Measurements from ENCODE around the gene EFCC1. TPM values are rescaled to one million over a fixed set of nuclear protein-coding genes. Genes with fewer than 3 reads are reported as not detected.

Gene EFCC1
- polyA plus RNA-seq, 4 donors = 1.6 to 3.7 (median 3.1) TPM; not detected in 1

DNA sequence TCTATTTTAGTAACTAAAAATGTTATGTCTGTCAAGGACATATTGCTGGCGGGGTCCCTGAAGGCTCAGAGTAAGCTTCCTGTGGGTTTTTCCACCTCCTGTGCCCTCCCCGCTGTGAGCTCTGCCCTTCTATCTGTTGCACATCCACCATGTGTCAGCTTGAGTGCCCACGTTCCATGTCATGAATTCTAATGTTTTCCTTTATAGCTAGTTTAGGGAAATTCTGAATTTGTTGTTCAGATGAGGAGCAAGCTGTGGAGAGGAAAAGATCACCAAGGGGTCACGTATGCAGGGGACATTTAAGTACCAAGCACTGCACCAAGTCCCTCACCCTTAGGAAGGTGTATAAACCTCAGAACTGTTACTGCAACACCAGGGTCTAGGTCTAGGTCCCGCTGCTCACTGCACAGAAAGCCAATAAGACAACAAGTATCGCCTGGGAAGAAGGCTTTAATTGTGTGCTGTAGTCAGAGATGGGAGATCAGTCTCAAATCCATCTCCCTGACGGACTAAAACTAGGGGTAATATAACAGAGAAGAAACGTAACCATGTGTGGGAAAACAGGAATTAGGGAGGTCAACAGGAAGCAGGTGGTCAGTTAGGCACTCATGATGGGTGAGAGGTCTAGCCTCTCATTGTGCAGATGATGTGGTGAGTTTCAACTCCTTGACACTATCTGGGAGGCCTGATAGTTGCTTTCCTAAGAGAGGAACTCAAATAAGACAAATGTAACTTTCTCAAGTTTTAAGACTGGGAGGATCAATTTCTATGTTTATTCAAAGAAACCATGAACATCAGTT is 69.2 kb downstream of the EFCC1 start:
- WGBS, 3 donors = 82 to 91% (median 86%) methylated on average over 8 of the region's 8 CpGs
- Histone ChIP-seq H3K36me3 (ENCODE audit: control insufficient read depth in 3 of 3, insufficient read depth in 2 of 3, low read depth in 1 of 3, low read length in 3 of 3) (no peaks in the 10 kb centered on the region), H3K9me3 (ENCODE audit: control insufficient read depth in 2 of 2, insufficient read depth in 1 of 2, low read depth in 1 of 2, low read length in 1 of 2) (peaks cover 0 to 4% of the 10 kb centered on the region in 2 donors), H3K4me3 (ENCODE audit: low read depth in 1 of 3, low read length in 3 of 3) (no peak overlapping the region), H3K27ac (ENCODE audit: low read depth in 1 of 3, low read length in 2 of 3) (no peak overlapping the region), H3K27me3 (ENCODE audit: control insufficient read depth in 3 of 3, insufficient read depth in 3 of 3, low read length in 3 of 3) (no peaks in the 10 kb centered on the region), H3K4me1 (ENCODE audit: control insufficient read depth in 3 of 3, insufficient read depth in 2 of 3, low read depth in 1 of 3, low read length in 2 of 3) (peaks cover 0 to 3% (median 0%) of the 10 kb centered on the region in 3 donors)
- no peak for DNase-seq
- no peak for FAIRE-seq

DNA sequence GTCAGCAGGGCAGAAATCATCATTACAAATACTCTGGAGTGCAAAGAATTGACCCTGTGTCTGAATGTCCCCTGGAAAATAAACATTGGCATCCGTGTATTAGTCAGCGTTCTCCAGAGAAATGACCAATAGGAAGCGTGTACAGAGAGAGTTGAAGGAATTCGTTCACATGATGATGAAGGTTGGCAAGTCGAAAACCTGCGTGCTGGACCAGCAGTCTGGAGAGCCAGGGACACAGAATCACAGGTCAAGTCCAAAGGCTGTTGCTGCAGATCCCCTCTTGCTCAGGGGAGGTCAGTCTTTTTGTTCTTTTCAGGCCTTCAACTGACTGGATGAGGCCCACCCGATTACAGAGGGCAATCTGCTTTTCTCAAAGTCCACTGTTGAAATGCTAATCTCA is 76.1 kb downstream of the EFCC1 start:
- H3K36me3 ChIP-seq (ENCODE audit: control insufficient read depth in 3 of 3, insufficient read depth in 2 of 3, low read depth in 1 of 3, low read length in 3 of 3) = no peaks in the 10 kb centered on the region
- H3K9me3 ChIP-seq (ENCODE audit: control insufficient read depth in 2 of 2, insufficient read depth in 1 of 2, low read depth in 1 of 2, low read length in 1 of 2) = no peaks in the 10 kb centered on the region
- FAIRE-seq (no peak), DNase-seq (no peak)
- H3K4me1 ChIP-seq (ENCODE audit: control insufficient read depth in 3 of 3, insufficient read depth in 2 of 3, low read depth in 1 of 3, low read length in 2 of 3) = no peaks in the 10 kb centered on the region
- 68 to 80% (median 75%) methylated on average over 7 of the region's 7 CpGs for WGBS, 3 donors
- no peak overlapping the region for H3K4me3 ChIP-seq (ENCODE audit: low read depth in 1 of 3, low read length in 3 of 3)
- H3K27ac ChIP-seq (ENCODE audit: low read depth in 1 of 3, low read length in 2 of 3) = no peak overlapping the region
- H3K27me3 ChIP-seq (ENCODE audit: control insufficient read depth in 3 of 3, insufficient read depth in 3 of 3, low read length in 3 of 3) = no peaks in the 10 kb centered on the region

DNA sequence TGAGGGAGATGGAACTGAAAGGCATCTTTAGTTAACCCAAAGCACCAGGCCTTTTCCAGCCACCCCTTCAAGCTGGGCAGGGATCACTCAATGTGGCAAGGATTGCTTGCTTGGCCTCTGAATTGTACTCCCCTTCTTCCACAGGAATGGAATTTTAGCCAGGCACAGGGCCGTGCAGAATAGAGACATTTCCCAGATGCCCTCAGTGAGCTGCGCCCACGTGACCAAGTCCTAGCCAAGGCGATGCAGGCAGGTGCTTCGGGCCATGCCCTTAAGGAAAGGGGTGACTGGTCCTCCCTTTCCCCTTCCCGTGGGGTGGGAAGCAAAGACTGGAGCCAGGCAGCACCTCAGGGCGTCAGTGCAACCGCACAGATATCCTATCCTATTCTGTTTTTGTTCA is 77.4 kb downstream of the EFCC1 start:
- 67 to 88% (median 88%) methylated on average over 8 of the region's 8 CpGs for WGBS, 3 donors
- H3K4me1 ChIP-seq (ENCODE audit: control insufficient read depth in 3 of 3, insufficient read depth in 2 of 3, low read depth in 1 of 3, low read length in 2 of 3) = no peaks in the 10 kb centered on the region
- H3K27ac ChIP-seq (ENCODE audit: low read depth in 1 of 3, low read length in 2 of 3) = no peak overlapping the region
- H3K36me3 ChIP-seq (ENCODE audit: control insufficient read depth in 3 of 3, insufficient read depth in 2 of 3, low read depth in 1 of 3, low read length in 3 of 3) = no peaks in the 10 kb centered on the region
- H3K27me3 ChIP-seq (ENCODE audit: control insufficient read depth in 3 of 3, insufficient read depth in 3 of 3, low read length in 3 of 3) = no peaks in the 10 kb centered on the region
- FAIRE-seq (no peak), DNase-seq (no peak)
- H3K9me3 ChIP-seq (ENCODE audit: control insufficient read depth in 2 of 2, insufficient read depth in 1 of 2, low read depth in 1 of 2, low read length in 1 of 2) = no peaks in the 10 kb centered on the region
- H3K4me3 ChIP-seq (ENCODE audit: low read depth in 1 of 3, low read length in 3 of 3) = no peak overlapping the region

DNA sequence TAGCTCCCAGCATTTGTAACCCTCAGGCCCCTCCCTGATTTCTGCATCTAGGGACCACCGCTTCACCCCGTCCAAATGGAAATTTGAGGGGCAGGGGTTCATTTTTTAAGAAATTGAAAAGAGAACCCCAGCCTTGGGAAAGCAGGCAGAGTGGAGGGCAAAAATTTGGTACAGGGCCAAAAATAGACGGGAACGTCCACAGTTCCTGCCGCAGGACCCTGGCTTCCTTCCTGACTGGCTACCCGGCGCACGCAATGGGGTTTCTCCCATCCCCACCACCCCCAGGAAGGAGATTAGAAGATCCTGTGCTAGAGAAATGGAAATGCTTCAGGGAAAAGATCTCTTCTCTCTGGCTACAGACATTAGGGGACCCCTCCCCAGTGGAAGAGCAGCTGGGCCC is 80.4 kb downstream of the EFCC1 start:
- no peak overlapping the region for H3K4me3 ChIP-seq (ENCODE audit: low read depth in 1 of 3, low read length in 3 of 3)
- 68 to 84% (median 74%) methylated on average over 8 of the region's 8 CpGs for WGBS, 3 donors
- H3K36me3 ChIP-seq (ENCODE audit: control insufficient read depth in 3 of 3, insufficient read depth in 2 of 3, low read depth in 1 of 3, low read length in 3 of 3) = no peaks in the 10 kb centered on the region
- no peak for FAIRE-seq
- no peaks in the 10 kb centered on the region for H3K9me3 ChIP-seq (ENCODE audit: control insufficient read depth in 2 of 2, insufficient read depth in 1 of 2, low read depth in 1 of 2, low read length in 1 of 2)
- H3K4me1 ChIP-seq (ENCODE audit: control insufficient read depth in 3 of 3, insufficient read depth in 2 of 3, low read depth in 1 of 3, low read length in 2 of 3) = no peaks in the 10 kb centered on the region
- DNase-seq = no peak
- no peaks in the 10 kb centered on the region for H3K27me3 ChIP-seq (ENCODE audit: control insufficient read depth in 3 of 3, insufficient read depth in 3 of 3, low read length in 3 of 3)
- no peak overlapping the region for H3K27ac ChIP-seq (ENCODE audit: low read depth in 1 of 3, low read length in 2 of 3)

DNA sequence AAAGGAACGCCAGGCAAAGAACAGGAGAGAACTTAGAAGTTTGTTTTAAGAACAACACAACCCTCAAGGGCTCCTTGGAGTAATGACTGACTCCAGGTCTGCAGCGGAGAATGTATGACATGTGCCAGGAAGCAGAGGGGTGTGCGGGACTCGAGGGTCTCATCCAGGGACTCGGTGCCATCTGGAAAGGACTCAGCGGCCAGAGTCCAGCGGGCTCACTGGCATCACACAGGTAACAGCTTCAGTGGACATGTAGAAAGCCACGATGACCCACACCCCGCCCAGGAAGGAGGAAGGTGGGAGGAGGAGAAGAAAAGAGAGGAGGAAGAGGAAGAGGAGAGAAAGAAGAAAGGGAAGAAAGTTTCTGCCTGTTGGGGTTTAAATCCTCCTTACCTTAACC is 80.9 kb downstream of the EFCC1 start:
- Histone ChIP-seq H3K36me3 (ENCODE audit: control insufficient read depth in 3 of 3, insufficient read depth in 2 of 3, low read depth in 1 of 3, low read length in 3 of 3) (no peaks in the 10 kb centered on the region), H3K27ac (ENCODE audit: low read depth in 1 of 3, low read length in 2 of 3) (no peak overlapping the region), H3K4me1 (ENCODE audit: control insufficient read depth in 3 of 3, insufficient read depth in 2 of 3, low read depth in 1 of 3, low read length in 2 of 3) (no peaks in the 10 kb centered on the region), H3K27me3 (ENCODE audit: control insufficient read depth in 3 of 3, insufficient read depth in 3 of 3, low read length in 3 of 3) (no peaks in the 10 kb centered on the region), H3K4me3 (ENCODE audit: low read depth in 1 of 3, low read length in 3 of 3) (no peak overlapping the region), H3K9me3 (ENCODE audit: control insufficient read depth in 2 of 2, insufficient read depth in 1 of 2, low read depth in 1 of 2, low read length in 1 of 2) (no peaks in the 10 kb centered on the region)
- FAIRE-seq (no peak), DNase-seq (no peak)
- WGBS, 3 donors = 70 to 73% (median 72%) methylated on average over 9 of the region's 9 CpGs

DNA sequence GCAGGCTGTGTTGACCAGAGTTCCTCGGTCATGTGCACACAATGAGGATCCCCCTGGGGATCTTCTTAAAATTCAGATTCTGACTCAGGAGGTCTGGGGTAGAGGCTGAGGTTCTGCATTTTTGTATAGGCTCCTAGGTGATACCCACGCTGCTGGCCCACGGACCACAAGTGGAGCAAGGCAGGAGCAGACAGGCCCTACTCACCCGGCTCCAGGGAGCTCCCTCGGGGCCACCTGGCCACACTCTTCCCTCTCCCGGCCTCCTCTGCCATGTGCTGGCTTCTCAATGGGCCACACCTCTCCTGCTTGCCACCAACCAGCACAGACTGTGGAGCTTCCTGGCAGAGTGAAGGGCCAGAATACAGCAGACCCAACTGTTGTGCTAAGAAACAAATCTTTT is 83.4 kb downstream of the EFCC1 start:
- FAIRE-seq (no peak), DNase-seq (no peak)
- no peak overlapping the region for H3K4me3 ChIP-seq (ENCODE audit: low read depth in 1 of 3, low read length in 3 of 3)
- 67 to 79% (median 76%) methylated on average over 6 of the region's 6 CpGs for WGBS, 3 donors
- no peaks in the 10 kb centered on the region for H3K9me3 ChIP-seq (ENCODE audit: control insufficient read depth in 2 of 2, insufficient read depth in 1 of 2, low read depth in 1 of 2, low read length in 1 of 2)
- no peaks in the 10 kb centered on the region for H3K27me3 ChIP-seq (ENCODE audit: control insufficient read depth in 3 of 3, insufficient read depth in 3 of 3, low read length in 3 of 3)
- H3K27ac ChIP-seq (ENCODE audit: low read depth in 1 of 3, low read length in 2 of 3) = no peak overlapping the region
- no peaks in the 10 kb centered on the region for H3K4me1 ChIP-seq (ENCODE audit: control insufficient read depth in 3 of 3, insufficient read depth in 2 of 3, low read depth in 1 of 3, low read length in 2 of 3)
- H3K36me3 ChIP-seq (ENCODE audit: control insufficient read depth in 3 of 3, insufficient read depth in 2 of 3, low read depth in 1 of 3, low read length in 3 of 3) = no peaks in the 10 kb centered on the region

DNA sequence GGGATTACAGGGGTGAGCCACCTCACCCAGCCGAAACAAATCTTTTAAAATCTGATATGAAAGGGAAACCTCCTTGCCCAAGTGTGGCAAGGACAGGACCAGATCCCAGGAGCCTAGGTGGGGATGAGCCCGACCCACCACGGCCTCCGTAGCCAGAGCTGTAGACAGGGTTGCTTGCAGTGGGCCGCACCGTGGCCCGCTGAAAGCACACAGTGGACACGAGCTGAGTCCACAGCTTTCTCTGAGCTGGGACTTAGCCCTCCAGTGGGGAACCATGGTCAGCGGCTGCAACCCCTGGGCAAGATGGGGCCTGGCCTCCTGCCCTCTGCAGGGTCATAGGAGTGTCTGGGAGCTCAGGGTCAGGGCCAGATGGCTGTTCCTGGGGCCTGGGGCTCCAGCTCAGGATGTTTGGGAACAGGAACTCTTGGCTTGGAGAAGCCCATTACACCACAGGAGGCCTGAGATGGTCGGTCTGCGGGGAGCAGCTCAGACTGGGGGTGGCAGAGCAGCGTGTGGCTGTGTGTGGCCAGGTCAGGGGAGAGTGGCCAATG is 84.1 kb downstream of the EFCC1 start:
- 91 to 95% (median 95%) methylated on average over 11 to 12 of the region's 12 CpGs for WGBS, 3 donors
- H3K9me3 ChIP-seq (ENCODE audit: control insufficient read depth in 2 of 2, insufficient read depth in 1 of 2, low read depth in 1 of 2, low read length in 1 of 2) = no peaks in the 10 kb centered on the region
- H3K27ac ChIP-seq (ENCODE audit: low read depth in 1 of 3, low read length in 2 of 3) = no peak overlapping the region
- no peaks in the 10 kb centered on the region for H3K4me1 ChIP-seq (ENCODE audit: control insufficient read depth in 3 of 3, insufficient read depth in 2 of 3, low read depth in 1 of 3, low read length in 2 of 3)
- H3K27me3 ChIP-seq (ENCODE audit: control insufficient read depth in 3 of 3, insufficient read depth in 3 of 3, low read length in 3 of 3) = no peaks in the 10 kb centered on the region
- H3K4me3 ChIP-seq (ENCODE audit: low read depth in 1 of 3, low read length in 3 of 3) = no peak overlapping the region
- H3K36me3 ChIP-seq (ENCODE audit: control insufficient read depth in 3 of 3, insufficient read depth in 2 of 3, low read depth in 1 of 3, low read length in 3 of 3) = no peaks in the 10 kb centered on the region
- DNase-seq (no peak), FAIRE-seq (no peak)

DNA sequence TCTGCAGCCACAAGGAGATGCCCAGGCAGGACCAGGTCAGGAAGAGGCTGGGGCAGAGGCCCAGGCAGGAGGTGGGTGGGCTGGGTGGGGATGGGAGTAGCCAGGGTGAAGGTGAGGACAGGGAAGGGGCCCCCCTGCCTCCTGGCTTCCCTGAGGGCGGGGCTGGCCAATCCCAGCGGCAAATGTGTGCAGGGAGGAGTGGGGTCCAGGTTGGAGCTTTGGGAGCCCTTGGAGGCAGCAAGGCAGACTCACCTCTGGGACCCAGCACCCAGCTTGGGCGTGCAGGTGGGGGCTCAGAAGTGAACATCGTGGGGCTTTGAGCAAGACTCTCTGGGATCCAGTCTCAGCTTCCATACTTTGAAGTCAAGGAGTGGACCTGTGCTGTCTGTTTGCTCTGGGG is 84.7 kb downstream of the EFCC1 start:
- DNase-seq (no peak), FAIRE-seq (no peak)
- Histone ChIP-seq H3K27ac (ENCODE audit: low read depth in 1 of 3, low read length in 2 of 3) (no peak overlapping the region), H3K9me3 (ENCODE audit: control insufficient read depth in 2 of 2, insufficient read depth in 1 of 2, low read depth in 1 of 2, low read length in 1 of 2) (no peaks in the 10 kb centered on the region), H3K4me1 (ENCODE audit: control insufficient read depth in 3 of 3, insufficient read depth in 2 of 3, low read depth in 1 of 3, low read length in 2 of 3) (no peaks in the 10 kb centered on the region), H3K36me3 (ENCODE audit: control insufficient read depth in 3 of 3, insufficient read depth in 2 of 3, low read depth in 1 of 3, low read length in 3 of 3) (no peaks in the 10 kb centered on the region), H3K27me3 (ENCODE audit: control insufficient read depth in 3 of 3, insufficient read depth in 3 of 3, low read length in 3 of 3) (no peaks in the 10 kb centered on the region), H3K4me3 (ENCODE audit: low read depth in 1 of 3, low read length in 3 of 3) (no peak overlapping the region)
- WGBS, 3 donors = 72 to 90% (median 87%) methylated on average over 4 of the region's 4 CpGs
